Neuron (in vitro differentiated cells): ENCODE results near the gene CBX7.

ENCODE experiments used
- H2AFZ ChIP-seq: one replicate; pipeline ENCODE4 v1.6.1; 2013; ENCODE audit warnings: low read depth, mild to moderate bottlenecking, inconsistent platforms, low read length, moderate library complexity
- H3K27me3 ChIP-seq: one replicate; pipeline ENCODE4 v1.6.1; 2013; ENCODE audit warnings: low read length; ENCODE audit not compliant: insufficient read depth
- H3K36me3 ChIP-seq: one replicate; pipeline ENCODE4 v1.6.1; 2013; ENCODE audit warnings: low read length; ENCODE audit not compliant: insufficient read depth
- H3K4me1 ChIP-seq: one replicate; pipeline ENCODE4 v1.6.1; 2013; ENCODE audit warnings: low read length; ENCODE audit not compliant: insufficient read depth
- H3K4me3 ChIP-seq: 2 replicates; pipeline ENCODE4 v1.5.1; 2013; ENCODE audit warnings: mild to moderate bottlenecking, low read length, moderate library complexity
- H3K9me3 ChIP-seq: one replicate; pipeline ENCODE4 v1.6.1; 2013; ENCODE audit warnings: low read length

The CBX7 gene

GRCh38 chr22:39083212-39084165 is 69.0 kb downstream of the CBX7 start:
- Histone ChIP-seq H3K36me3 (no peaks in the 10 kb centered on the region), H3K9me3 (no peaks in the 10 kb centered on the region), H3K4me1 (peaks cover 3% of the 10 kb centered on the region), H3K27me3 (peaks cover 10% of the 10 kb centered on the region), H3K4me3 (no peak overlapping the region), H2AFZ (no peak overlapping the region)

GRCh38 chr22:39081598-39081997 is 70.9 kb downstream of the CBX7 start:
- no peaks in the 10 kb centered on the region for H3K4me1 ChIP-seq
- no peaks in the 10 kb centered on the region for H3K36me3 ChIP-seq
- H3K9me3 ChIP-seq: no peaks in the 10 kb centered on the region
- H2AFZ ChIP-seq: no peak overlapping the region
- peaks cover 10% of the 10 kb centered on the region for H3K27me3 ChIP-seq
- no peak overlapping the region for H3K4me3 ChIP-seq

GRCh38 chr22:39081016-39081415 is 71.5 kb downstream of the CBX7 start:
- H3K27me3 ChIP-seq: peaks cover 10% of the 10 kb centered on the region
- H3K36me3 ChIP-seq: no peaks in the 10 kb centered on the region
- no peak overlapping the region for H3K4me3 ChIP-seq
- no peaks in the 10 kb centered on the region for H3K4me1 ChIP-seq
- H3K9me3 ChIP-seq: no peaks in the 10 kb centered on the region
- H2AFZ ChIP-seq: no peak overlapping the region
